ENCODE results near the gene ZRANB3. TPM values are rescaled to one million over a fixed set of nuclear protein-coding genes. Genes with fewer than 3 reads are reported as not detected.

ZRANB3 gene
- total and polyA plus RNA-seq, 10 of the 15 experiments (the other 5 are each of a cell fraction or from before 2014, with no cell fraction given) = 5.6 to 11.4 (median 9.9) TPM

DNA sequence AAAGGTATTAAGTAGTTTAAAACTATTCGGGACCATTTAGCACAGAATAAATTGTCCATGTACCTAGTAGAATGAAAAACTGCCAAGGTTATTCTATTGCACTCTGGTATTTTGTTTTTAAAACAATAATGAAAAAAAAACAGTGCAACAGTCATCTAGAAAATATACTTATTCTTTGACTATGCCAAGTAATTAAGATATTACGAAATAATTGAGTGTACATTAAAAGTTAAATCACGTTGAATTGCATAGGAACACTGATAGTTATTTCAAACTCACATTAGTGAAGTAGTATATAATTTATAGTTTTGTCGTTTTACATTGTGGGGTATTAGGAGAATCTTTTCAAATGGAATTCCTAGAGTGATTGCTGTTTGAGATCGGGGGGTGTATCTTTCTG lies 20.3 kb upstream of the ZRANB3 start (continued):
- TF ChIP-seq, protein P1, sequence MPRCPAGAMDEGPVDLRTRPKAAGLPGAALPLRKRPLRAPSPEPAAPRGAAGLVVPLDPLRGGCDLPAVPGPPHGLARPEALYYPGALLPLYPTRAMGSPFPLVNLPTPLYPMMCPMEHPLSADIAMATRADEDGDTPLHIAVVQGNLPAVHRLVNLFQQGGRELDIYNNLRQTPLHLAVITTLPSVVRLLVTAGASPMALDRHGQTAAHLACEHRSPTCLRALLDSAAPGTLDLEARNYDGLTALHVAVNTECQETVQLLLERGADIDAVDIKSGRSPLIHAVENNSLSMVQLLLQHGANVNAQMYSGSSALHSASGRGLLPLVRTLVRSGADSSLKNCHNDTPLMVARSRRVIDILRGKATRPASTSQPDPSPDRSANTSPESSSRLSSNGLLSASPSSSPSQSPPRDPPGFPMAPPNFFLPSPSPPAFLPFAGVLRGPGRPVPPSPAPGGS (IDR thresholded peaks at IDR 0.05; ENCODE audit: borderline replicate concordance, insufficient read depth, low read depth, low read length, poor library complexity, severe bottlenecking) = no peak
- no peak for TF ChIP-seq BCL11A (IDR thresholded peaks at IDR 0.05; ENCODE audit: low read depth, low read length)
- TF ChIP-seq GABPA (IDR thresholded peaks at IDR 0.05; ENCODE audit: low read depth) = no peak
- no peak for TF ChIP-seq NFYB (IDR thresholded peaks at IDR 0.05; ENCODE audit: insufficient read depth, low read depth, low read length)
- no peak for TF ChIP-seq ZNF24 (IDR thresholded peaks at IDR 0.05)

DNA sequence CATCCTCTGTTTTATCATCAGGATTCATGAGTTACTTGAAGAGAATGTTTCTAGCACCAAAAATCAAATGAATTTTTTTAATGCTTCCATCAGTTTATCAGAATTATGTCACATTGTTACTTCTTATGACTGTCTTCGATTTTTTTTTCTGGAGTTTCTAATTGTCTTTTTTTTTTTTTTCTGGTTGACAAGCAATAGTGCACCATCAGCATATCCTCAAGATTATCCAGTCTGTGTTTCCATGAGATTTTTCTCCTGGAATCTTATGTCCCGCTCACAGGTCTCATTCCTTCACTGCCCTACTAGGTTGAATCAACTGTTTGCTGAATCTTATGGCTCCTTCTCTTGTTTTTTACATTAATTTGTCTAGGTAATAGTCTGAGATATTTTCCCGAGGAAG lies 16.3 kb upstream of the ZRANB3 start:
- no peak for FAIRE-seq
- intact Hi-C loops (cut with micrococcal nuclease; ENCODE audit: unreplicated experiment) = no loop called here

More for the DNA sequence above, 16.3 kb upstream of the ZRANB3 start:
- BruUV-seq (replicated peaks) = no TSS peak
- H3K79me2 ChIP-seq (ENCODE audit: control insufficient read depth, insufficient read depth, low read length) = peaks cover 15% of the 10 kb centered on the region
- no peak overlapping the region for H3K27ac ChIP-seq (ENCODE audit: control insufficient read depth, insufficient read depth)
- H3K4me2 ChIP-seq (ENCODE audit: control insufficient read depth, insufficient read depth) = no peak overlapping the region
- DNase-seq (ENCODE audit: low read depth, low spot score) = no peak
- H3K4me1 ChIP-seq (ENCODE audit: control insufficient read depth, insufficient read depth, low read length) = no peaks in the 10 kb centered on the region
- no peaks in the 10 kb centered on the region for H3K36me3 ChIP-seq (ENCODE audit: control insufficient read depth in 2 of 2, insufficient read depth in 2 of 2, low read length in 1 of 2)
- TF ChIP-seq, protein P2, sequence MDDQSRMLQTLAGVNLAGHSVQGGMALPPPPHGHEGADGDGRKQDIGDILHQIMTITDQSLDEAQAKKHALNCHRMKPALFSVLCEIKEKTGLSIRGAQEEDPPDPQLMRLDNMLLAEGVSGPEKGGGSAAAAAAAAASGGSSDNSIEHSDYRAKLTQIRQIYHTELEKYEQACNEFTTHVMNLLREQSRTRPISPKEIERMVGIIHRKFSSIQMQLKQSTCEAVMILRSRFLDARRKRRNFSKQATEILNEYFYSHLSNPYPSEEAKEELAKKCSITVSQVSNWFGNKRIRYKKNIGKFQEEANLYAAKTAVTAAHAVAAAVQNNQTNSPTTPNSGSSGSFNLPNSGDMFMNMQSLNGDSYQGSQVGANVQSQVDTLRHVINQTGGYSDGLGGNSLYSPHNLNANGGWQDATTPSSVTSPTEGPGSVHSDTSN (IDR thresholded peaks at IDR 0.05; ENCODE audit: insufficient replicate concordance, low read depth, low read length) = no peak
- TF ChIP-seq HDAC6 (IDR thresholded peaks at IDR 0.05; ENCODE audit: unreplicated experiment) = no peak
- TF ChIP-seq YBX1 (IDR thresholded peaks at IDR 0.05) = no peak
- H2AFZ ChIP-seq (ENCODE audit: control insufficient read depth, low read depth, low read length) = no peak overlapping the region
- RAD21 ChIA-PET (ENCODE audit: unreplicated experiment) = no interaction called here
- no peaks in the 10 kb centered on the region for H3K27me3 ChIP-seq (replicated peaks in 1 of 2; ENCODE audit: control insufficient read depth in 2 of 2, insufficient read depth in 2 of 2, low read length in 1 of 2)
- 95% methylated on average over 3 of the region's 3 CpGs for WGBS (ENCODE audit: insufficient coverage, insufficient replicate concordance, low lambda C conversion rate, missing lambda C conversion rate)
- H4K20me1 ChIP-seq (ENCODE audit: control insufficient read depth, insufficient read depth) = no peaks in the 10 kb centered on the region
- CTCF ChIA-PET = no interaction called here
- H3K9ac ChIP-seq (ENCODE audit: control insufficient read depth, insufficient read depth, low read length) = no peak overlapping the region
- SMC1A ChIA-PET (ENCODE audit: uncharacterized antibody, unreplicated experiment) = no interaction called here
- H3K4me3 ChIP-seq = no peak overlapping the region
- in situ Hi-C loops (cut with MboI) = no loop called here
- POLR2A ChIA-PET = no interaction called here
- no peak for ATAC-seq
- no peaks in the 10 kb centered on the region; the same call in 2 of the 3 replicates for H3K9me3 ChIP-seq (replicated peaks; ENCODE audit: control insufficient read depth, insufficient read depth, low read length)

Measured in GM12878 (cell line).